GM19035 (cell line): Measurements from ENCODE around the gene CYP1B1.
"Not testable (repeated sequence)": the region's sequence is repeated elsewhere in the genome, so short reads cannot be mapped to it uniquely, and the experiment has no call there.

Experiments
- ATAC-seq: cut with Tn5 transposase; IDR thresholded peaks from one replicate; pipeline ENCODE4 v1.9.1; 2021; ENCODE audit not compliant: unreplicated experiment

Gene CYP1B1

GRCh38 chr2:38099099-38100028 lies 23.4 kb upstream of the CYP1B1 start:
- no peak for ATAC-seq

- no peak for ATAC-seq
These were observed 22.6 kb upstream of the CYP1B1 start for GRCh38 chr2:38098421-38099098.

GRCh38 chr2:38097988-38098385 lies 22.0 kb upstream of the CYP1B1 start:
- ATAC-seq = no peak

- ATAC-seq = no peak
These were observed 21.5 kb upstream of the CYP1B1 start for GRCh38 chr2:38097258-38097987.

- ATAC-seq = no peak
These were observed 20.3 kb upstream of the CYP1B1 start for GRCh38 chr2:38095996-38096861.

- ATAC-seq = no peak
These were observed 19.4 kb upstream of the CYP1B1 start for GRCh38 chr2:38095079-38095995.

- no peak for ATAC-seq
These were observed 17.7 kb upstream of the CYP1B1 start for GRCh38 chr2:38093527-38094165.

GRCh38 chr2:38092196-38092902 lies 16.4 kb upstream of the CYP1B1 start:
- ATAC-seq = no peak

GRCh38 chr2:38091760-38092159 lies 15.8 kb upstream of the CYP1B1 start:
- no peak for ATAC-seq

- no peak for ATAC-seq
These were observed 15.0 kb upstream of the CYP1B1 start for GRCh38 chr2:38090928-38091327.

GRCh38 chr2:38090212-38090611 lies 14.3 kb upstream of the CYP1B1 start:
- not testable (repeated sequence) for ATAC-seq

- ATAC-seq = not testable (repeated sequence)
These were observed 10.2 kb upstream of the CYP1B1 start for GRCh38 chr2:38085998-38086698.

- not testable (repeated sequence) for ATAC-seq
These were observed 8.6 kb upstream of the CYP1B1 start for GRCh38 chr2:38084556-38084955.

- not testable (repeated sequence) for ATAC-seq
These were observed 6.8 kb upstream of the CYP1B1 start for GRCh38 chr2:38082727-38083126.

GRCh38 chr2:38080346-38080745 lies 4.4 kb upstream of the CYP1B1 start:
- ATAC-seq = no peak

- no peak for ATAC-seq
These were observed 3.4 kb upstream of the CYP1B1 start for GRCh38 chr2:38079116-38080052.

- ATAC-seq = no peak
These were observed 1.4 kb upstream of the CYP1B1 start for GRCh38 chr2:38077431-38077769.
